HepG2 (cell line): ENCODE data around the gene POLR3F. TPM values are rescaled to one million over a fixed set of nuclear protein-coding genes. Genes with fewer than 3 reads are reported as not detected.

Experiments
- ATAC-seq: fragments of 200-7000 bp; cut with Tn5 transposase; 3 replicates; pipeline ENCODE4 v1.9.1; 2020; ENCODE audit warnings: mild to moderate bottlenecking, moderate library complexity
- BruUV-seq: library from RNA; stranded (reverse); fragments of 400-500 nt; replicated peaks from 2 replicates; lab custom pipeline; 2021; lab: Mats Ljungman, UMichigan
- CTCF ChIA-PET: fragments of 300-600 bp; formaldehyde crosslinking; extraction: SDS; loops from one replicate; lab custom pipeline; 2021; ENCODE audit warnings: low total read pairs, inconsistent platforms, low intra/inter-chr PET ratio; lab: Yijun Ruan, JAX
- POLR2A ChIA-PET: fragments of 350-600 bp; sonication (Branson Sonifier 250); formaldehyde crosslinking; loops from one replicate; lab custom pipeline; 2020; ENCODE audit warnings: antibody characterized with exemption, inconsistent platforms; lab: Yijun Ruan, JAX
- DNase-seq: peaks from one replicate; pipeline ENCODE4 v3.0.0-alpha.2; 2015; ENCODE audit warnings: low spot score
- FAIRE-seq: peaks from 3 replicates; lab custom pipeline; 2011; peaks lifted over from hg19 to GRCh38; lab: Jason Lieb, UNC
- H2AFZ ChIP-seq: one replicate; pipeline ENCODE4 v1.6.1; 2011; ENCODE audit warnings: low read length, inconsistent platforms
- H3K27ac ChIP-seq: fragments of 300-600 bp; 3 replicates; pipeline ENCODE4 v1.8.0; 2011; ENCODE audit warnings: mixed run types, mild to moderate bottlenecking, mixed read lengths, low read length, inconsistent platforms; ENCODE audit not compliant: insufficient read depth; ENCODE audit errors: extremely low read length
- H3K27me3 ChIP-seq, 2 experiments: fragments of 200-600 bp in 1 of 2; 2 replicates in 1 of 2; 3 replicates in 1 of 2; pipeline versions ENCODE4 v1.6.0 to v1.8.0; 2011; ENCODE audit warnings: low read length in 2 of 2, mild to moderate bottlenecking in 2 of 2, moderate library complexity in 2 of 2, inconsistent platforms in 1 of 2; ENCODE audit not compliant: insufficient read depth in 2 of 2, control insufficient read depth in 1 of 2
- H3K36me3 ChIP-seq, 2 experiments: fragments of 200-600 bp in 1 of 2; replicated peaks in 1 of 2; 2 replicates in 1 of 2; 3 replicates in 1 of 2; pipeline versions ENCODE4 v1.5.1 to v1.8.0; 2011; ENCODE audit warnings: low read length in 2 of 2, inconsistent platforms in 1 of 2; ENCODE audit not compliant: insufficient read depth in 2 of 2, control insufficient read depth in 1 of 2
- H3K4me1 ChIP-seq: 2 replicates; pipeline ENCODE4 v1.5.1; 2012; ENCODE audit warnings: low read length, inconsistent platforms; ENCODE audit not compliant: insufficient read depth
- H3K4me2 ChIP-seq: 2 replicates; pipeline ENCODE4 v1.6.0; 2011; ENCODE audit warnings: low read depth, low read length, inconsistent platforms
- H3K4me3 ChIP-seq, 3 experiments: fragments of 200-600 bp in 1 of 3; sonication (generic), shearing (Covaris generic) in 1 of 3; replicated peaks in 1 of 3; 2 replicates each; pipeline ENCODE4 v1.5.1; 2011 to 2016; ENCODE audit warnings: low read length in 3 of 3, inconsistent platforms in 2 of 3, low read depth in 2 of 3, mild to moderate bottlenecking in 2 of 3, control low read depth in 1 of 3, mixed read lengths in 1 of 3; ENCODE audit not compliant: insufficient read depth in 1 of 3
- H3K79me2 ChIP-seq: one replicate; pipeline ENCODE4 v1.6.1; 2011; ENCODE audit warnings: low read length, inconsistent platforms; ENCODE audit not compliant: insufficient read depth
- H3K9ac ChIP-seq: 2 replicates; pipeline ENCODE4 v1.6.0; 2011; ENCODE audit warnings: mild to moderate bottlenecking, low read depth, low read length, inconsistent platforms; ENCODE audit not compliant: insufficient read depth
- H3K9me3 ChIP-seq: 2 replicates; pipeline ENCODE4 v1.5.1; 2012; ENCODE audit warnings: mild to moderate bottlenecking, low read length
- H4K20me1 ChIP-seq: 2 replicates; pipeline ENCODE4 v1.6.0; 2011; ENCODE audit warnings: inconsistent platforms, mild to moderate bottlenecking, low read length, moderate library complexity; ENCODE audit not compliant: insufficient read depth
- CREM ChIP-seq, 2 experiments: sonication (generic) in 1 of 2; formaldehyde crosslinking in 1 of 2; IDR thresholded peaks; 2 replicates each; pipeline versions ENCODE4 v1.4.0 to v1.6.1; 2016 to 2020; ENCODE audit warnings: antibody characterized with exemption in 1 of 2, mild to moderate bottlenecking in 1 of 2, missing genetic modification reagents in 1 of 2
- MXI1 ChIP-seq: IDR thresholded peaks from 3 replicates; pipeline ENCODE4 v1.6.1; 2012; ENCODE audit warnings: low read depth, low read length, inconsistent platforms, borderline replicate concordance
- MYNN ChIP-seq: sonication (generic); formaldehyde crosslinking; IDR thresholded peaks from 2 replicates; pipeline ENCODE4 v1.4.0; 2020; ENCODE audit warnings: mild to moderate bottlenecking, low read depth, missing genetic modification reagents
- NONO ChIP-seq, 2 experiments: fragments of 450-650 bp in 1 of 2; sonication (generic) in 1 of 2; formaldehyde crosslinking in 1 of 2; IDR thresholded peaks in 1 of 2; conservative IDR thresholded peaks in 1 of 2; 2 replicates each; pipeline versions ENCODE4 v1.6.1 to v1.8.0; 2017 to 2022; ENCODE audit warnings: mild to moderate bottlenecking in 1 of 2, missing genetic modification reagents in 1 of 2, moderate library complexity in 1 of 2
- SNRNP70 ChIP-seq: fragments of 200-400 bp; formaldehyde crosslinking; IDR thresholded peaks from 2 replicates; pipeline ENCODE4 v1.6.1; 2017; ENCODE audit warnings: mild to moderate bottlenecking, low read depth, low read length, moderate library complexity
- ZNF17 ChIP-seq: sonication (generic); formaldehyde crosslinking; IDR thresholded peaks from 2 replicates; pipeline ENCODE4 v1.5.0; 2020; ENCODE audit warnings: mild to moderate bottlenecking, missing genetic modification reagents
- ZNF646 ChIP-seq: sonication (generic); formaldehyde crosslinking; IDR thresholded peaks from 2 replicates; pipeline ENCODE4 v1.9.0; 2021; ENCODE audit warnings: mild to moderate bottlenecking, missing genetic modification reagents
- ZNF772 ChIP-seq: sonication (generic); formaldehyde crosslinking; IDR thresholded peaks from 2 replicates; pipeline ENCODE4 v1.5.0; 2020; ENCODE audit warnings: mild to moderate bottlenecking, missing genetic modification reagents
- ZNF788 ChIP-seq: sonication (generic); formaldehyde crosslinking; IDR thresholded peaks from 2 replicates; pipeline ENCODE4 v1.5.0; 2020; ENCODE audit warnings: mild to moderate bottlenecking, missing genetic modification reagents, borderline replicate concordance
- WGBS: methylation state at CpG from one replicate; pipeline ENCODE4 v1.1.6; 2017; ENCODE audit warnings: low lambda C conversion rate; 5-methylcytosine and 5-hydroxymethylcytosine counted together
- in situ Hi-C: cut with HindIII; loops from 2 replicates; pipeline ENCODE4 v1.10.0; 2017; ENCODE audit warnings: low pct_unique_long_range_greater_than_20kb; ENCODE audit not compliant: extremely low pct_ligation_motif_present
- intact Hi-C: fragments of 100-400 bp; cut with micrococcal nuclease; formaldehyde crosslinking; loops from one replicate; pipeline ENCODE4 v1.10.0; 2022; ENCODE audit not compliant: unreplicated experiment
- polyA plus RNA-seq, 8 experiments: library from polyadenylated mRNA; depleted of rRNA in 3 of 8; stranded (reverse) in 7 of 8; unstranded in 1 of 8; fragments of >200 nt; fragmentation: Illumina TruSeq in 4 of 8; extraction: Trizol in 4 of 8; gene quantifications; 2 replicates each; pipeline versions ENCODE4 v1.2.1 to v1.2.3, GENCODE V29; 2011 to 2016; ENCODE audit warnings: low read depth in 4 of 8, missing spikeins in 1 of 8, mixed read lengths in 1 of 8; ENCODE audit not compliant: insufficient read depth in 1 of 8
- total RNA-seq, 5 experiments: library from RNA; depleted of rRNA; stranded (reverse); fragments of >200 nt; fragmentation: Illumina TruSeq; extraction: Trizol; gene quantifications; 2 replicates each; pipeline ENCODE4 v1.2.3, GENCODE V29; 2016; ENCODE audit warnings: low read depth in 1 of 5

POLR3F gene
- total and polyA plus RNA-seq, 2 of the 13 experiments (the other 11 are each of a cell fraction or from before 2014, with no cell fraction given) = 11.7 to 25.5 TPM

GRCh38 chr20:18523066-18523465 is 55.9 kb downstream of the POLR3F start:
- no peak overlapping the region for H3K27ac ChIP-seq

More at GRCh38 chr20:18523066-18523465, 55.9 kb downstream of the POLR3F start:
- Histone ChIP-seq H3K4me3 (no peak overlapping the region), H3K79me2 (peaks cover 5% of the 10 kb centered on the region), H3K9me3 (no peaks in the 10 kb centered on the region), H4K20me1 (no peaks in the 10 kb centered on the region), H2AFZ (no peak overlapping the region), H3K4me2 (no peak overlapping the region), H3K4me1 (no peaks in the 10 kb centered on the region), H3K9ac (no peak overlapping the region), H3K36me3 (peaks cover 27 to 60% of the 10 kb centered on the region in 2 experiments), H3K27me3 (no peaks in the 10 kb centered on the region)
- FAIRE-seq = no peak
- intact Hi-C loops = no loop called here
- POLR2A ChIA-PET = no interaction called here
- no peak; the same call in 2 of the 3 replicates for ATAC-seq
- CTCF ChIA-PET = no interaction called here
- 96% methylated on average over 2 of the region's 2 CpGs for WGBS
- BruUV-seq = no TSS peak
- in situ Hi-C loops = no loop called here
- no peak for TF ChIP-seq NONO (IDR thresholded peaks at IDR 0.05)
- TF ChIP-seq NONO (CRISPR knock-in tag; conservative IDR thresholded peaks at IDR 0.05) = no peak
- TF ChIP-seq ZNF788 (CRISPR knock-in tag) = no peak
- TF ChIP-seq MXI1 = no peak
- TF ChIP-seq CREM (IDR thresholded peaks at IDR 0.05) = no peak
- no peak for TF ChIP-seq CREM (CRISPR knock-in tag; IDR thresholded peaks at IDR 0.05)
- no peak for TF ChIP-seq SNRNP70
- TF ChIP-seq ZNF772 (CRISPR knock-in tag) = no peak
- TF ChIP-seq ZNF646 (CRISPR knock-in tag) = no peak
- no peak for TF ChIP-seq ZNF17 (CRISPR knock-in tag)
- no peak for TF ChIP-seq MYNN (CRISPR knock-in tag)
- no peak for DNase-seq
